GM21737 (cell line): ENCODE data around the gene PPIL1.

Experiments
- ATAC-seq: cut with Tn5 transposase; IDR thresholded peaks from one replicate; pipeline ENCODE4 v1.9.1; 2021; ENCODE audit warnings: mild to moderate bottlenecking, moderate library complexity; ENCODE audit not compliant: unreplicated experiment

PPIL1 gene

DNA sequence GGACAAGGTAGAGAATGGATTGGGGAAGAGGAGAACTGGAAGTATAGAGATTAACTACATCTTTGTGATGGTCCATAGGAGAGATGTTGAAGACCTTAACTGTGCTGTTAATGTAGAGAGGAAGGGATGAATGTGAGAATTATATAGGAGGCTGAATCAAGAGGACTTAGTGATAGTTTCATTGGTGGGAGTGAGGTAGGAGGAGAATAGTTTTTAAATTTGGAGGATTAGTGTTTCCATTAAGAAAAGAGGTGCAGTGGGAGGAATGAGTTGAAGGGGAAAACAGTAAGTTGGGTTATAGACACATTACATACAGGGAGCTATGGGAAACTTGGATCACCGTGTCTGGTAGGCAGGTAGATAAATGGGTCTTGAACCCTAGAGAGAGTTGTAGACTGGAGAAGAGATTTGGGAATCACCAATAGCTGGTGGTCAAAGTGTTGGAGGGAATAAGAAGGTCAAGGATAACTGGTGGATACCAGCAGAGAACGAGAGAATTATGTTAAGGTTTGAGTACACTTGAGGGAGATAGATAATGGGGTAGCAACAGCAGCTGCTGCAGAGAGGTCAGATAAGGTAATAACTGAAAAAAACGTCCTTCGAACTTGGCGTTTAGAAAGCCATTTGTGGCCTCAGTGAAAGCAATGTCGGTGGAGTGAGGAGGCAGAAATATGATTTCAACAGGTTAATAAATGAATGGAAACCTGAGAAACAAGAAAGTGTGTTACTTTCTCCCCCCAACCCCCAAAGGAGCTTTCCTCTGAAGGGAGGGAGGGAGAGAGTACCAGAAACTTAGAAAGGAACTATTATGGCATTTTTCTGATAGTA is 14.3 kb upstream of the PPIL1 start:
- ATAC-seq: no peak

GRCh38 chr6:36888115-36888643 is 13.6 kb upstream of the PPIL1 start:
- no peak for ATAC-seq

- ATAC-seq: no peak
Measured at GRCh38 chr6:36886950-36887618, 12.5 kb upstream of the PPIL1 start.

- peak; percentile 98 for ATAC-seq
Measured at GRCh38 chr6:36885461-36886401, 11.1 kb upstream of the PPIL1 start, which contains the start of gene C6orf89. TSS of gene C6orf89 (plus strand) at chr6:36885952. CDS start at chr6:36899445, 13,493 bp downstream.

GRCh38 chr6:36884610-36885009 is 10.0 kb upstream of the PPIL1 start:
- ATAC-seq: no peak

GRCh38 chr6:36875250-36875633 is 639 bp upstream of the PPIL1 start:
- ATAC-seq: no peak

- ATAC-seq: no peak
Measured at GRCh38 chr6:36873612-36874442, 776 bp downstream of the PPIL1 start.

DNA sequence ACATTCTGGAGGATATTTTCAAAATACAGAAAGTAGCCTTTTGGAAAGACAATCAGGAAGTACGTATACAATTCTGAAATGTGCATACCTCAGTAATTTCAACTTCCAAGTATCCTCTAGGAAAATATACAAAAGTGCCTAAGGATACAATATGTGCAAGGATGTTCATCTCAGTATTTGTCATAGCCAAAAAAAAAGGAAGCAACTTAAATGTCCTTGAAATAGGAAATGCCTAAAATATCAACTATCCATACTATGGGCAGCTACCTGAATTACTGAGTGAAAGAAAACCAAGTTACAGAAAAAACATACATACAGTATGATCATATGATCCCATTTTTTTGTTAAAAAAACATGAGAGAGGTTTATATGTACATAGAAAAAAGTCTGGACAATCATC is 1.5 kb downstream of the PPIL1 start:
- no peak for ATAC-seq

- ATAC-seq: no peak
Measured at GRCh38 chr6:36871686-36872085, 2.9 kb downstream of the PPIL1 start.

- no peak for ATAC-seq
Measured at GRCh38 chr6:36867471-36868224, 7.0 kb downstream of the PPIL1 start.

GRCh38 chr6:36865835-36866234 is 8.8 kb downstream of the PPIL1 start:
- no peak for ATAC-seq

GRCh38 chr6:36863670-36864540 is 10.7 kb downstream of the PPIL1 start:
- no peak for ATAC-seq

DNA sequence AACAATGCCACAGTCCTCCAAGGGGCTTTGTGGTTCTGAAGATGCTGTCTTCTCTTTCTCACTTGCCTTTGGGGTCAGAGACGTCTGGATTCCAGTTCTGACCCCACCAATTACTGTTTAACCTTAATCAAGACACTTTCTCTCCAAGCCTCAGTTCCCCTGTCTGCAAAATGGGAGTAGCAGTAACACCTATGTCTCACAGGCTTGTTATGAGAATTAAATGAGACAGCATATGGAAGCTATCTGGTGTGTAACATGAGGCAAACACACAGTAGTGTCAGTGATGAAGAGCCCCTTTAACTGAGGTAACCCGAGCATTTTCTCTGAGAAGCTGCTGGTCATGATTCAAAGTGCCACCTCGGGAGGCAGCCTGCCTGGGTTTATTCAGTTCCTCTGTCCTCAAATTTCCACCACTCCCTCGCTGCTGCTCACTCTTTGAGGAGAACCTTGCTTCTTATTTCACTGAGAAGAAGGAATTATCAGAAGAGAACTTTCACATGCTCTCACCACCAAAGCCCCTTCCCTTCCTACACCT is 11.7 kb downstream of the PPIL1 start:
- ATAC-seq: no peak

GRCh38 chr6:36862164-36862847 is 12.3 kb downstream of the PPIL1 start:
- ATAC-seq: no peak

- no peak for ATAC-seq
Measured at GRCh38 chr6:36860126-36860525, 14.5 kb downstream of the PPIL1 start.

- ATAC-seq: no peak
Measured at GRCh38 chr6:36858407-36858981, 16.1 kb downstream of the PPIL1 start.

- ATAC-seq: no peak
Measured at GRCh38 chr6:36857325-36857724, 17.3 kb downstream of the PPIL1 start.
